K562 (cell line): Measurements from ENCODE around the gene TBX10. TPM values are rescaled to one million over a fixed set of nuclear protein-coding genes. Genes with fewer than 3 reads are reported as not detected.
A peak's percentile ranks its signal among the peaks of the same experiment; 100 is the strongest.

Experiments used
- ATF4 ChIP-seq: fragments of 450-650 bp; formaldehyde crosslinking; IDR thresholded peaks from 2 replicates; pipeline ENCODE4 v1.4.0; 2022; ENCODE audit warnings: mild to moderate bottlenecking, moderate library complexity
- BCLAF1 ChIP-seq, 2 experiments: fragments of 450-650 bp in 1 of 2; IDR thresholded peaks; 2 replicates each; pipeline ENCODE4 v1.6.1; 2011 to 2017; ENCODE audit warnings: low read depth in 2 of 2, antibody characterized with exemption in 1 of 2, borderline replicate concordance in 1 of 2, low read length in 1 of 2, mild to moderate bottlenecking in 1 of 2, mixed read lengths in 1 of 2; ENCODE audit not compliant: control insufficient read depth in 1 of 2
- BRF1 ChIP-seq: IDR thresholded peaks from 3 replicates; pipeline ENCODE4 v1.6.1; 2011; ENCODE audit warnings: borderline replicate concordance, mild to moderate bottlenecking; ENCODE audit not compliant: insufficient read length; ENCODE audit errors: extremely low read depth
- CTBP1 ChIP-seq: fragments of 450-650 bp; IDR thresholded peaks from 2 replicates; pipeline ENCODE4 v1.6.1; 2016; ENCODE audit warnings: borderline replicate concordance
- ELK1 ChIP-seq: sonication (generic); formaldehyde crosslinking; IDR thresholded peaks from 2 replicates; pipeline ENCODE4 v1.8.1; 2022; ENCODE audit warnings: missing genetic modification reagents
- MYC ChIP-seq, 2 experiments: fragments of 250-450 bp in 1 of 2; sonication (Bioruptor Pico) in 1 of 2; IDR thresholded peaks; 2 replicates each; pipeline versions ENCODE4 v1.5.1 to v1.6.1; 2012 to 2021; ENCODE audit warnings: low read depth in 2 of 2, borderline replicate concordance in 1 of 2, improper control_type of control experiment in 1 of 2, low read length in 1 of 2, mild to moderate bottlenecking in 1 of 2, moderate library complexity in 1 of 2
- NFIC ChIP-seq: fragments of 450-650 bp; IDR thresholded peaks from 2 replicates; pipeline ENCODE4 v1.6.1; 2017; ENCODE audit warnings: mild to moderate bottlenecking, inconsistent platforms
- POLR2G ChIP-seq: fragments of 200-400 bp; formaldehyde crosslinking; IDR thresholded peaks from 2 replicates; pipeline ENCODE4 v1.6.1; 2017; ENCODE audit warnings: low read depth, mild to moderate bottlenecking, antibody characterized with exemption, low read length, moderate library complexity
- REST ChIP-seq, 2 experiments: fragments of 450-650 bp; formaldehyde crosslinking in 1 of 2; IDR thresholded peaks; 2 replicates each; pipeline versions ENCODE4 v1.4.0 to v1.6.1; 2014 to 2020; ENCODE audit warnings: mild to moderate bottlenecking in 2 of 2, borderline replicate concordance in 1 of 2, low read depth in 1 of 2
- YY1 ChIP-seq, 3 experiments: IDR thresholded peaks; 2 replicates each; pipeline ENCODE4 v1.6.1; 2011; ENCODE audit warnings: low read length in 2 of 3, mild to moderate bottlenecking in 2 of 3, moderate library complexity in 2 of 3, borderline replicate concordance in 1 of 3, control low read depth in 1 of 3, low read depth in 1 of 3; ENCODE audit not compliant: insufficient read depth in 3 of 3, insufficient replicate concordance in 2 of 3, control insufficient read depth in 1 of 3, insufficient read length in 1 of 3; ENCODE audit errors: extremely low read depth in 1 of 3
- polyA plus RNA-seq, 8 experiments: library from polyadenylated mRNA; depleted of rRNA in 4 of 8; stranded (reverse) in 5 of 8; unstranded in 3 of 8; fragments of >200 nt; fragmentation: Nextera tagmentation in 2 of 8; fragmentation: Illumina TruSeq in 1 of 8; extraction: Ambion mirVana in 2 of 8; extraction: Trizol in 1 of 8; gene quantifications; 2 replicates each; pipeline versions ENCODE4 v1.2.1 to v1.2.3, GENCODE V29; 2011 to 2014; ENCODE audit warnings: inconsistent platforms in 1 of 8, missing spikeins in 1 of 8
- total RNA-seq, 7 experiments: library from RNA; depleted of rRNA in 6 of 7; stranded (reverse); fragments of >200 nt in 6 of 7; fragmentation: Illumina TruSeq in 2 of 7; extraction: Trizol in 2 of 7; gene quantifications; 2 replicates each; pipeline versions ENCODE4 v1.2.1 to v1.2.3, GENCODE V29; 2011 to 2021; ENCODE audit warnings: low replicate concordance in 1 of 7

Gene TBX10
- total and polyA plus RNA-seq, 9 of the 15 experiments (the other 6 are each of a cell fraction or from before 2014, with no cell fraction given): not detected

GRCh38 chr11:67630228-67630942, 9.2 kb downstream of the TBX10 start (continued):
- TF ChIP-seq REST (IDR thresholded peaks at IDR 0.05; ENCODE audit: borderline replicate concordance): peak; percentile 67; the same call in 1 of the 2 replicates
- no peak for TF ChIP-seq REST (CRISPR knock-in tag; IDR thresholded peaks at IDR 0.05; ENCODE audit: low read depth)
- no peak for TF ChIP-seq BRF1
- TF ChIP-seq NFIC: peak; percentile 36
- peak in 1 of 3 experiments; percentile 11 for TF ChIP-seq YY1 (IDR thresholded peaks at IDR 0.05; ENCODE audit: borderline replicate concordance in 1 of 3, control insufficient read depth in 1 of 3, extremely low read depth in 1 of 3, insufficient read depth in 3 of 3, insufficient read length in 1 of 3, insufficient replicate concordance in 2 of 3, low read depth in 1 of 3, low read length in 2 of 3)
- TF ChIP-seq CTBP1: peak; percentile 85; the same call in 1 of the 2 replicates
- TF ChIP-seq POLR2G: peak; percentile 78
- TF ChIP-seq MYC (IDR thresholded peaks at IDR 0.05; ENCODE audit: low read depth, low read length): no peak; the same call in 1 of the 2 replicates
- peak; percentile 48; the same call in 1 of the 2 replicates for TF ChIP-seq MYC (CRISPR knock-in tag; IDR thresholded peaks at IDR 0.05; ENCODE audit: borderline replicate concordance, low read depth)
- no peak for TF ChIP-seq ELK1 (CRISPR knock-in tag)
- 0 out of 4 replicates have a peak, but pooled peaks of 1 of the 2 experiments have one; percentile 65 for TF ChIP-seq BCLAF1 (IDR thresholded peaks at IDR 0.05; ENCODE audit: borderline replicate concordance in 1 of 2, control insufficient read depth in 1 of 2, low read depth in 2 of 2, low read length in 1 of 2)
- TF ChIP-seq ATF4 (CRISPR knock-in tag): 0 out of 2 replicates have a peak, but pooled peaks have one; percentile 32
